ENCODE measurements around the gene KRTAP10-7.

GRCh38 chr21:44556879-44557278 lies 43.5 kb upstream of the KRTAP10-7 start:
- TF ChIP-seq CTCF (IDR thresholded peaks at IDR 0.05) = no peak
- no peak for TF ChIP-seq POLR2A (IDR thresholded peaks at IDR 0.05)
- no peak for TF ChIP-seq EP300 (IDR thresholded peaks at IDR 0.05)

All from tibial nerve (tissue), 4 donors.